Sigmoid colon (tissue), 4 donors: Measurements from ENCODE around the gene OR2V1.
"Not testable (repeated sequence)": the region's sequence is repeated elsewhere in the genome, so short reads cannot be mapped to it uniquely, and the experiment has no call there.

Experiments
- EP300 ChIP-seq, 4 donors: sonication (generic); formaldehyde crosslinking; IDR thresholded peaks; one replicate each; pipeline ENCODE4 v1.6.1; 2017; ENCODE audit warnings: antibody characterized with exemption in 4 of 4
- POLR2AphosphoS5 ChIP-seq, 4 donors: sonication (generic); formaldehyde crosslinking; IDR thresholded peaks; one replicate each; pipeline ENCODE4 v1.6.1; 2017; ENCODE audit warnings: antibody characterized with exemption in 4 of 4
- TF ChIP-seq, protein P1 (sequence below), 4 experiments: fragments of 450-650 bp in 3 of 4; fragments of 200-600 bp in 1 of 4; IDR thresholded peaks; one replicate each; pipeline ENCODE4 v1.5.1; 2016 to 2019; ENCODE audit warnings: antibody characterized with exemption in 4 of 4, mild to moderate bottlenecking in 3 of 4, moderate library complexity in 2 of 4

DNA sequence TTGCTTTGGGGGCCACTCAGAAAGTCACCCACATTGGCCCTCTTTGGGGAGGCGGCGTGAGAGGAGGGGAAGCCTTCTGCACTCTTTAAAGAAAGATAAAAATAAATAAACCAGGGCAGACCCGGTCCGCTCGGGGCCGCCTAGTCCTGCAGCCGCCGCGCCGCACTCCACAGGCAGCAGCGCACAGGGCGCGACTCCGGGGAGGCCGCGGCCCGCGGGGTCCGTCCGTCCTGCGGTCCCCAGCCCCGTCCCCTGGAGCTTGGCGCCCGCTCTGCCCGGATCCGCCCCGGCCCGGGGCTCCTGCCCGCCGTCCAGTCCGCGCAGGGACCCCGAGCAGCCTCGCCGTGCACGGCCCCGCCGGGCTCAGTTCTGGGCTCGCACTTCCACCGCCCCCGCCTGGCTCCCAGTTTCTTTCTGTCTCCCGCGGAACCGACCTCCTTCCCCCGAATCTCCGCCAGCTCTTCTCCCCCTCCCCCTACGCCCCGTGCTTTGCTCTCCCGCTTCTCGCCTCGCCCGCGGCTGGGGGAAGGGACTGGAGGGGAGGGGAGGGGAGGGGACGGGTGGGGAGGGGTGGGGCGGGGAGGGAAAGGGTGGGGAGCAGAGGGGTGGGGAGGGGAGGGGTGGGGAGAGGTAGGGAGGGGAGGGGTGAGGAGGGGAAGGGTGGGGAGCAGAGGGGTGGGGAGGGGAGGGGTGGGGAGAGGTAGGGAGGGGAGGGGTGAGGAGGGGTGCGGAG is 33.0 kb downstream of the OR2V1 start:
- not testable (repeated sequence) for TF ChIP-seq POLR2AphosphoS5, EP300 (IDR thresholded peaks at IDR 0.05)
- TF ChIP-seq, protein P1, sequence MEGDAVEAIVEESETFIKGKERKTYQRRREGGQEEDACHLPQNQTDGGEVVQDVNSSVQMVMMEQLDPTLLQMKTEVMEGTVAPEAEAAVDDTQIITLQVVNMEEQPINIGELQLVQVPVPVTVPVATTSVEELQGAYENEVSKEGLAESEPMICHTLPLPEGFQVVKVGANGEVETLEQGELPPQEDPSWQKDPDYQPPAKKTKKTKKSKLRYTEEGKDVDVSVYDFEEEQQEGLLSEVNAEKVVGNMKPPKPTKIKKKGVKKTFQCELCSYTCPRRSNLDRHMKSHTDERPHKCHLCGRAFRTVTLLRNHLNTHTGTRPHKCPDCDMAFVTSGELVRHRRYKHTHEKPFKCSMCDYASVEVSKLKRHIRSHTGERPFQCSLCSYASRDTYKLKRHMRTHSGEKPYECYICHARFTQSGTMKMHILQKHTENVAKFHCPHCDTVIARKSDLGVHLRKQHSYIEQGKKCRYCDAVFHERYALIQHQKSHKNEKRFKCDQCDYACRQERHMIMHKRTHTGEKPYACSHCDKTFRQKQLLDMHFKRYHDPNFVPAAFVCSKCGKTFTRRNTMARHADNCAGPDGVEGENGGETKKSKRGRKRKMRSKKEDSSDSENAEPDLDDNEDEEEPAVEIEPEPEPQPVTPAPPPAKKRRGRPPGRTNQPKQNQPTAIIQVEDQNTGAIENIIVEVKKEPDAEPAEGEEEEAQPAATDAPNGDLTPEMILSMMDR (IDR thresholded peaks at IDR 0.05), result not testable (repeated sequence)
